ENCODE data around the gene TRRAP. TPM values are rescaled to one million over a fixed set of nuclear protein-coding genes. Genes with fewer than 3 reads are reported as not detected.

Gene TRRAP
- total and polyA plus RNA-seq, 4 donors = 4.3 to 22.7 (median 10.1) TPM

- no peak for DNase-seq (ENCODE audit: low spot score)
- Histone ChIP-seq H3K27me3 (ENCODE audit: control insufficient read depth in 4 of 4, insufficient read depth in 4 of 4, low read length in 3 of 4) (no peaks in the 10 kb centered on the region), H3K4me1 (ENCODE audit: control insufficient read depth in 4 of 4, insufficient read depth in 4 of 4, low read length in 3 of 4) (no peaks in the 10 kb centered on the region), H3K27ac (ENCODE audit: low read depth in 1 of 2, low read length in 2 of 2) (no peak overlapping the region), H3K9me3 (ENCODE audit: control insufficient read depth in 4 of 4, low read length in 3 of 4) (no peaks in the 10 kb centered on the region), H3K9ac (ENCODE audit: low read depth in 1 of 2, low read length in 2 of 2) (no peak overlapping the region), H3K36me3 (ENCODE audit: control insufficient read depth in 4 of 4, insufficient read depth in 3 of 4, low read depth in 1 of 4, low read length in 3 of 4) (peaks cover 7 to 72% (median 32%) of the 10 kb centered on the region in 4 donors), H3K4me3 (ENCODE audit: low read depth in 1 of 3, low read length in 3 of 3) (no peak overlapping the region)
- 84% methylated on average over 10 of the region's 10 CpGs for WGBS
- no peak for TF ChIP-seq RAD21 (IDR thresholded peaks at IDR 0.05)
- no peak for TF ChIP-seq HNF4G (IDR thresholded peaks at IDR 0.05)
- TF ChIP-seq YY1 (IDR thresholded peaks at IDR 0.05) = no peak
- no peak for TF ChIP-seq EGR1 (IDR thresholded peaks at IDR 0.05; ENCODE audit: low read depth in 2 of 2)
- no peak for TF ChIP-seq ATF3 (IDR thresholded peaks at IDR 0.05)
- no peak for TF ChIP-seq FOXA1 (IDR thresholded peaks at IDR 0.05)
- no peak for TF ChIP-seq TAF1 (conservative IDR thresholded peaks at IDR 0.05)
- TF ChIP-seq FOXA2 (IDR thresholded peaks at IDR 0.05) = no peak
- no peak for TF ChIP-seq NR2F2 (IDR thresholded peaks at IDR 0.05)
- no peak for TF ChIP-seq RXRA (IDR thresholded peaks at IDR 0.05)
- TF ChIP-seq REST (IDR thresholded peaks at IDR 0.05) = no peak
- no peak for TF ChIP-seq ZBTB33 (IDR thresholded peaks at IDR 0.05)
- no peak for TF ChIP-seq MAX (IDR thresholded peaks at IDR 0.05)
- no peak for TF ChIP-seq GABPA (IDR thresholded peaks at IDR 0.05 in 1 of 2, conservative IDR thresholded peaks at IDR 0.05 in 1 of 2)
- TF ChIP-seq CTCF (IDR thresholded peaks at IDR 0.05; ENCODE audit: low read depth, low read length, missing input control) = no peak
- no peak for TF ChIP-seq SP1 (IDR thresholded peaks at IDR 0.05)
- no peak for TF ChIP-seq HNF4A (conservative IDR thresholded peaks at IDR 0.05)
Observed at GRCh38 chr7:98998821-98999725, 120.7 kb downstream of the TRRAP start.
